Uterus (tissue), 2 donors: Measurements from ENCODE around the gene ZDHHC4.

Source experiments
- POLR2A ChIP-seq, 2 donors: fragments of 450-650 bp; IDR thresholded peaks; one replicate each; pipeline ENCODE4 v1.6.1; 2016; ENCODE audit warnings: antibody characterized with exemption in 2 of 2, mild to moderate bottlenecking in 1 of 2, moderate library complexity in 1 of 2
- TF ChIP-seq, protein P1 (sequence below), 4 experiments: fragments of 200-600 bp in 2 of 4; fragments of 450-650 bp in 2 of 4; sonication (generic) in 2 of 4; IDR thresholded peaks; one replicate each; pipeline ENCODE4 v1.5.1; 2016 to 2019; ENCODE audit warnings: antibody characterized with exemption in 4 of 4, mild to moderate bottlenecking in 2 of 4, moderate library complexity in 1 of 4

DNA sequence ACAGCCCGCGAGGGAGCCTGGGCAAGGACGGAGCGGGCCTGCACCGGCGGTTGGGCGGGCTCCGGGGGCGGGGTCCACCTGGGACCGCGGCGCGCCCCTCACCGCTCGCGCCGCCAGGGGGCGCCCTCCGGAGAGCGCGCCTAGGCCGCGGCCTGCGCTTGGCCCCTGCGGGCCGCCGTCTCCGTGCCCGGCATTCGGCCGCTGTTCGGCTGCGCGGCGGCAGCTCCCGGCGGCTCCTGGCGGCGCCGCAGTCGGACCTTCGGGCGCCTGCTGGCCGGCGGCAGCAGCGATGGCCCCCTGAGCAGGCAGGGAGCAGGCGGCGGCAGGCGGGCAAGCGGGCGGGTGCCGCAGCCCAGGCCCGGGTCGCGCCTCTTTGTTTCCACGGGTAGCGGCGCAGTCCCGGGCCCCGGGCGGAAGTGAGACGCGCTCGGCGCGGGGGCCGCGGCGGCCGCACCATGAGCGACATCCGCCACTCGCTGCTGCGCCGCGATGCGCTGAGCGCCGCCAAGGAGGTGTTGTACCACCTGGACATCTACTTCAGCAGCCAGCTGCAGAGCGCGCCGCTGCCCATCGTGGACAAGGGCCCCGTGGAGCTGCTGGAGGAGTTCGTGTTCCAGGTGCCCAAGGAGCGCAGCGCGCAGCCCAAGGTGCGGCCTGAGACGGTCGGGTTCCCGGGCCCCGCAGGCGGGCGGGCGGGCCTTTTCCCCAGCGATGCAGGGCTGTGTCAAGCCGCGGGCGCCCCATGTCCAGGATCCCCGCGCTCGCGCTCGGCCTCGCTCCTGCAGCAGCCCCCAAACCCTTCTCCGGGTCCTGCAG, 12.8 kb downstream of the ZDHHC4 start, which contains the start of gene INTS15:
- TF ChIP-seq, protein P1, sequence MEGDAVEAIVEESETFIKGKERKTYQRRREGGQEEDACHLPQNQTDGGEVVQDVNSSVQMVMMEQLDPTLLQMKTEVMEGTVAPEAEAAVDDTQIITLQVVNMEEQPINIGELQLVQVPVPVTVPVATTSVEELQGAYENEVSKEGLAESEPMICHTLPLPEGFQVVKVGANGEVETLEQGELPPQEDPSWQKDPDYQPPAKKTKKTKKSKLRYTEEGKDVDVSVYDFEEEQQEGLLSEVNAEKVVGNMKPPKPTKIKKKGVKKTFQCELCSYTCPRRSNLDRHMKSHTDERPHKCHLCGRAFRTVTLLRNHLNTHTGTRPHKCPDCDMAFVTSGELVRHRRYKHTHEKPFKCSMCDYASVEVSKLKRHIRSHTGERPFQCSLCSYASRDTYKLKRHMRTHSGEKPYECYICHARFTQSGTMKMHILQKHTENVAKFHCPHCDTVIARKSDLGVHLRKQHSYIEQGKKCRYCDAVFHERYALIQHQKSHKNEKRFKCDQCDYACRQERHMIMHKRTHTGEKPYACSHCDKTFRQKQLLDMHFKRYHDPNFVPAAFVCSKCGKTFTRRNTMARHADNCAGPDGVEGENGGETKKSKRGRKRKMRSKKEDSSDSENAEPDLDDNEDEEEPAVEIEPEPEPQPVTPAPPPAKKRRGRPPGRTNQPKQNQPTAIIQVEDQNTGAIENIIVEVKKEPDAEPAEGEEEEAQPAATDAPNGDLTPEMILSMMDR (IDR thresholded peaks at IDR 0.05): peak; percentile 42 to 97 (median 93)
- peak; percentile 40 to 74 for TF ChIP-seq POLR2A (IDR thresholded peaks at IDR 0.05)
